Upper lobe of left lung (tissue), 6 donors: ENCODE results near the gene CIBAR2. TPM values are rescaled to one million over a fixed set of nuclear protein-coding genes. Genes with fewer than 3 reads are reported as not detected.

Experiments used
- ATAC-seq, 2 donors: fragments of 200-7000 bp; cut with Tn5 transposase; one replicate each; pipeline ENCODE4 v1.9.1; 2022; ENCODE audit warnings: mild to moderate bottlenecking in 2 of 2, moderate library complexity in 2 of 2; ENCODE audit not compliant: low FRiP score in 2 of 2
- DNase-seq, 2 donors: peaks; one replicate each; pipeline ENCODE4 v3.0.0-alpha.2; 2019 to 2020
- H3K27ac ChIP-seq, 4 donors: fragments of 200-600 bp; sonication (generic); one replicate each; pipeline ENCODE4 v1.5.1; 2016 to 2019
- H3K27me3 ChIP-seq, 4 donors: fragments of 200-600 bp; sonication (generic); one replicate each; pipeline ENCODE4 v1.5.1; 2017 to 2019
- H3K36me3 ChIP-seq, 4 donors: fragments of 200-600 bp; sonication (generic); one replicate each; pipeline ENCODE4 v1.5.1; 2016 to 2019
- H3K4me1 ChIP-seq, 4 donors: fragments of 200-600 bp; sonication (generic); one replicate each; pipeline ENCODE4 v1.5.1; 2018 to 2019
- H3K4me3 ChIP-seq, 4 donors: fragments of 200-600 bp; sonication (generic); one replicate each; pipeline ENCODE4 v1.5.1; 2017 to 2019; ENCODE audit warnings: mild to moderate bottlenecking in 2 of 4, moderate library complexity in 1 of 4
- H3K9me3 ChIP-seq, 4 donors: fragments of 200-600 bp; sonication (generic); one replicate each; pipeline ENCODE4 v1.5.1; 2018 to 2019
- CTCF ChIP-seq, 6 experiments: fragments of 450-650 bp in 4 of 6; fragments of 200-600 bp in 2 of 6; sonication (generic) in 2 of 6; IDR thresholded peaks; one replicate each; pipeline ENCODE4 v1.5.1; 2016 to 2019; ENCODE audit warnings: antibody characterized with exemption in 6 of 6
- EP300 ChIP-seq, 4 donors: sonication (generic); formaldehyde crosslinking; IDR thresholded peaks; one replicate each; pipeline ENCODE4 v1.5.1; 2017; ENCODE audit warnings: antibody characterized with exemption in 4 of 4, control low read depth in 2 of 4
- POLR2A ChIP-seq, 4 donors: fragments of 450-650 bp; IDR thresholded peaks; one replicate each; pipeline ENCODE4 v1.5.1; 2016 to 2017; ENCODE audit warnings: antibody characterized with exemption in 4 of 4, mild to moderate bottlenecking in 2 of 4
- POLR2AphosphoS5 ChIP-seq, 2 donors: sonication (generic); formaldehyde crosslinking; IDR thresholded peaks; one replicate each; pipeline ENCODE4 v1.5.1; 2017; ENCODE audit warnings: antibody characterized with exemption in 2 of 2
- WGBS, 2 donors: methylation state at CpG; one replicate each; pipeline ENCODE4 v1.1.5; 2017 to 2018; 5-methylcytosine and 5-hydroxymethylcytosine counted together
- total RNA-seq, 6 donors: library from RNA; depleted of rRNA in 4 of 6; stranded (reverse); fragments of >200 nt in 4 of 6; gene quantifications; one replicate each; pipeline versions ENCODE4 v1.1.0 to v1.2.1, GENCODE V29; 2016 to 2021
- donor health status: DM: no; HTN: no; CAD: no; lungs with moderate emphysema.
- donor health status: DM: no; HTN: yes; CAD: no; lungs with severe emphysema.

The CIBAR2 gene
- total RNA-seq, 6 donors from 2014 or later = 0.40 to 35.6 (median 9.9) TPM

GRCh38 chr16:85113913-85114312 lies 1.6 kb upstream of the CIBAR2 start:
- H3K27ac ChIP-seq = no peak overlapping the region
- TF ChIP-seq CTCF (IDR thresholded peaks at IDR 0.05) = no peak
- TF ChIP-seq POLR2AphosphoS5 (IDR thresholded peaks at IDR 0.05) = no peak
- TF ChIP-seq EP300 (IDR thresholded peaks at IDR 0.05) = no peak
- no peak for TF ChIP-seq POLR2A (IDR thresholded peaks at IDR 0.05)
- WGBS, 2 donors = 79 to 84% methylated on average over 8 to 13 of the region's 14 CpGs
- DNase-seq = no peak
- no peak overlapping the region for H3K4me3 ChIP-seq
- no peak for ATAC-seq
- H3K9me3 ChIP-seq = no peaks in the 10 kb centered on the region
- peaks cover 5 to 11% (median 6%) of the 10 kb centered on the region in 4 donors for H3K4me1 ChIP-seq
- H3K36me3 ChIP-seq = no peaks in the 10 kb centered on the region
- no peaks in the 10 kb centered on the region for H3K27me3 ChIP-seq

- TF ChIP-seq CTCF (IDR thresholded peaks at IDR 0.05) = no peak
- TF ChIP-seq POLR2A (IDR thresholded peaks at IDR 0.05) = no peak
- TF ChIP-seq POLR2AphosphoS5 (IDR thresholded peaks at IDR 0.05) = no peak
- no peak for TF ChIP-seq EP300 (IDR thresholded peaks at IDR 0.05)
- ATAC-seq (no peak), DNase-seq (no peak)
- Histone ChIP-seq H3K4me1 (peaks cover 5 to 11% (median 6%) of the 10 kb centered on the region in 4 donors), H3K9me3 (no peaks in the 10 kb centered on the region), H3K27ac (no peak overlapping the region), H3K4me3 (no peak overlapping the region), H3K27me3 (no peaks in the 10 kb centered on the region), H3K36me3 (no peaks in the 10 kb centered on the region)
- 95 to 98% methylated on average over 8 to 14 of the region's 14 CpGs for WGBS, 2 donors
These were observed 979 bp upstream of the CIBAR2 start for GRCh38 chr16:85113168-85113733.

GRCh38 chr16:85111184-85111583 lies 1.1 kb downstream of the CIBAR2 start:
- no peaks in the 10 kb centered on the region for H3K36me3 ChIP-seq
- 87 to 97% methylated on average over 7 to 9 of the region's 9 CpGs for WGBS, 2 donors
- no peak overlapping the region for H3K4me3 ChIP-seq
- ATAC-seq = no peak
- H3K27ac ChIP-seq = no peak overlapping the region
- no peaks in the 10 kb centered on the region for H3K9me3 ChIP-seq
- no peak for TF ChIP-seq CTCF (IDR thresholded peaks at IDR 0.05)
- peaks cover 5 to 11% (median 6%) of the 10 kb centered on the region in 4 donors for H3K4me1 ChIP-seq
- no peak for DNase-seq
- H3K27me3 ChIP-seq = no peaks in the 10 kb centered on the region

GRCh38 chr16:85110105-85110504 lies 2.2 kb downstream of the CIBAR2 start:
- Histone ChIP-seq H3K9me3 (no peaks in the 10 kb centered on the region), H3K27ac (no peak overlapping the region), H3K27me3 (no peaks in the 10 kb centered on the region), H3K4me1 (peaks cover 2 to 9% (median 6%) of the 10 kb centered on the region in 4 donors), H3K36me3 (no peaks in the 10 kb centered on the region), H3K4me3 (no peak overlapping the region)
- TF ChIP-seq POLR2AphosphoS5 (IDR thresholded peaks at IDR 0.05) (no peak), CTCF (IDR thresholded peaks at IDR 0.05) (no peak), POLR2A (IDR thresholded peaks at IDR 0.05) (no peak), EP300 (IDR thresholded peaks at IDR 0.05) (no peak)
- DNase-seq (peak in 1 of 2 donors; percentile 71), ATAC-seq (no peak)
- 98 to 100% methylated on average over 1 to 16 of the region's 19 CpGs for WGBS, 2 donors

- TF ChIP-seq EP300 (IDR thresholded peaks at IDR 0.05) = no peak
- no peak for TF ChIP-seq POLR2A (IDR thresholded peaks at IDR 0.05)
- no peak for TF ChIP-seq CTCF (IDR thresholded peaks at IDR 0.05)
- no peak for TF ChIP-seq POLR2AphosphoS5 (IDR thresholded peaks at IDR 0.05)
- Histone ChIP-seq H3K36me3 (no peaks in the 10 kb centered on the region), H3K4me3 (no peak overlapping the region), H3K4me1 (peaks cover 0 to 10% (median 5%) of the 10 kb centered on the region in 4 donors), H3K27ac (no peak overlapping the region), H3K9me3 (no peaks in the 10 kb centered on the region), H3K27me3 (no peaks in the 10 kb centered on the region)
- ATAC-seq (no peak), DNase-seq (no peak)
- WGBS, 2 donors = 78 to 85% methylated on average over 7 to 11 of the region's 11 CpGs
These were observed 4.7 kb downstream of the CIBAR2 start for GRCh38 chr16:85107532-85107931.
